DOHH2 (cell line): ENCODE data around the gene MAGEH1.
"Not testable (repeated sequence)": the region's sequence is repeated elsewhere in the genome, so short reads cannot be mapped to it uniquely, and the experiment has no call there.

Experiments
- H3F3A ChIP-seq: fragments of 200-600 bp; sonication (generic), shearing (Covaris generic); 2 replicates; pipeline ENCODE4 v1.6.0; 2016; ENCODE audit warnings: antibody characterized with exemption, mild to moderate bottlenecking; ENCODE audit not compliant: control insufficient read depth, insufficient read depth
- H3K27ac ChIP-seq: fragments of 200-600 bp; sonication (generic); 2 replicates; pipeline ENCODE4 v1.5.1; 2014; ENCODE audit warnings: low read depth, mild to moderate bottlenecking, low read length, moderate library complexity
- H3K27me3 ChIP-seq: fragments of 200-600 bp; sonication (generic); 2 replicates; pipeline ENCODE4 v1.6.1; 2014; ENCODE audit warnings: mild to moderate bottlenecking, low read length, mixed read lengths; ENCODE audit not compliant: control insufficient read depth
- H3K36me3 ChIP-seq: fragments of 200-600 bp; sonication (generic); 2 replicates; pipeline ENCODE4 v1.6.1; 2014; ENCODE audit warnings: mild to moderate bottlenecking, low read length, moderate library complexity, mixed read lengths; ENCODE audit not compliant: control insufficient read depth
- H3K4me1 ChIP-seq: fragments of 200-600 bp; sonication (generic); 2 replicates; pipeline ENCODE4 v1.6.1; 2014; ENCODE audit warnings: mild to moderate bottlenecking, low read length, mixed read lengths; ENCODE audit not compliant: control insufficient read depth
- H3K4me2 ChIP-seq: fragments of 200-600 bp; sonication (generic); 2 replicates; pipeline ENCODE4 v1.6.0; 2014; ENCODE audit warnings: mild to moderate bottlenecking, low read length, moderate library complexity
- H3K4me3 ChIP-seq: fragments of 200-600 bp; sonication (generic); 2 replicates; pipeline ENCODE4 v1.5.1; 2014; ENCODE audit warnings: mild to moderate bottlenecking, low read length, mixed read lengths
- H3K79me2 ChIP-seq: fragments of 200-600 bp; sonication (generic); 2 replicates; pipeline ENCODE4 v1.6.1; 2014; ENCODE audit warnings: mild to moderate bottlenecking, low read length, mixed read lengths; ENCODE audit not compliant: control insufficient read depth
- H3K9me2 ChIP-seq: fragments of 200-600 bp; sonication (generic); replicated peaks from 2 replicates; pipeline ENCODE4 v1.6.1; 2014; ENCODE audit warnings: mild to moderate bottlenecking, low read length, mixed read lengths; ENCODE audit not compliant: control insufficient read depth
- H3K9me3 ChIP-seq: fragments of 200-600 bp; sonication (generic); 2 replicates; pipeline ENCODE4 v1.6.1; 2014; ENCODE audit warnings: antibody characterized with exemption, low read length, mixed read lengths; ENCODE audit not compliant: control insufficient read depth, insufficient read depth
- H4K20me1 ChIP-seq: fragments of 200-600 bp; sonication (generic); 2 replicates; pipeline ENCODE4 v1.6.0; 2014; ENCODE audit warnings: low read depth, mild to moderate bottlenecking, antibody characterized with exemption, low read length, moderate library complexity; ENCODE audit not compliant: control insufficient read depth, insufficient read depth
- EZH2phosphoT487 ChIP-seq: fragments of 200-600 bp; sonication (generic); IDR thresholded peaks from 2 replicates; pipeline ENCODE4 v1.6.1; 2017; ENCODE audit warnings: borderline replicate concordance, mild to moderate bottlenecking, antibody characterized with exemption, low read length, moderate library complexity, mixed read lengths
- TF ChIP-seq, protein P1 (sequence below): fragments of 200-600 bp; sonication (generic); IDR thresholded peaks from one replicate; pipeline ENCODE4 v1.5.1; 2014; ENCODE audit warnings: antibody characterized with exemption, mild to moderate bottlenecking, low read depth, low read length; ENCODE audit not compliant: poor library complexity, severe bottlenecking

MAGEH1 gene

DNA sequence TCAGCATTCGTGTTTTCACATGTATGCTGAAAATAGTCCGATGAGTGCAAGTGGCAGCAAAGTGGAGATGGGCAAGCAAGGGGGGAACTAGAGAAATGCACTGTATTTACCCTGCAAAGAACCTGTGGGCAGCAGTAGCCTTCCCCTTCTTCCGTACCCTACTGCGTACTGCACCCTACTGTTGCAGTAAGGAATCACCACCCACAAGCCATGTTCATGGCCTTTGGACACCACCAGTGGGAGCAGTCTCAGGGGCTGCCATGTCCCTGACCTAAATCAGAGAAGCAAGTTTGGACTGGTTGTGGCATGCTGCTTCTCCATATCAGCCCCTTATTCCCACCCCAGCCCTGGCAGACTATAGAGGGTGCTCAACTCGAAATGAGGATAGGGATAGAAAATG, 12.1 kb downstream of the MAGEH1 start:
- H3F3A ChIP-seq, H3K79me2 ChIP-seq, H3K9me2 ChIP-seq, H3K4me3 ChIP-seq, H3K27me3 ChIP-seq, H3K36me3 ChIP-seq, H3K27ac ChIP-seq, H3K4me2 ChIP-seq, H3K9me3 ChIP-seq, H3K4me1 ChIP-seq, H4K20me1 ChIP-seq: not testable (repeated sequence)

DNA sequence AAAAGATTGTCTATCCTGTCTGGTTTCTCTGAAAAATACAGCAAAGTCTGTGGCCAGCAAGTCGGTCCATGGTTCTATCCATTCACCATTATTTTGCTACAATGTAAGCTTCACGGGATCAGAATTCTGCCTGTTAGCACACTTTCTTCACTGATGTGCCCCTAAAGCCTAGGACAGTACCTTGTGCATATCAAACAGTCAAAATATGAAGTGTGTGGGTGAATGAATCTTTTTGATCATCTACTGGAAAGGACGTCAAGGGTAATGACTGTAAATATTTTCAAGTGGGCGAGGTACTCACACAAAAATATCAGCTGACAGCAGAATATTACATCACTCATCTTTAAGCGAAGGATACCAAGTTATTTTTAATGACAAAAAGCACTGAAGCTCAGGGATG, 13.2 kb downstream of the MAGEH1 start:
- not testable (repeated sequence) for H3K79me2 ChIP-seq, H3K27ac ChIP-seq, H3K4me2 ChIP-seq, H3K9me2 ChIP-seq, H3K4me3 ChIP-seq, H3K9me3 ChIP-seq, H3K4me1 ChIP-seq, H3K27me3 ChIP-seq, H3K36me3 ChIP-seq, H3F3A ChIP-seq, H4K20me1 ChIP-seq

DNA sequence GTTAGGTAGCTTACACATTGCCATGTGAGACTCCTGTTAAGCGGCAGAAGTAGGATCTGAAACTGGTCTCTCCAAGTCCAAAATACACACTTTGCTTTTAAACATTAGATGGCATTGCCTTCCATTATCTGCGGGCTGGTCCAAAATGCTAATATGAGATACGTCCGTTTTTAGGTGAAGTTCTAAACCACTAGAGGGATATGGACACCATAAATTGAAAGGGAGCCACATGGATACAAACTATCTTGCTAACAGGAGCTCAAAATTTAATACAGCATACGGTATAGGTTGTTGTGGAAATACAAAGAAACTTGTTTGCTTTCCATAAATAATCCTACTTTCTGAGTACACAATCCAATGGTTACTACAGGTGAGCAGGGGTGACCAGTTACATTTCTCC, 13.9 kb downstream of the MAGEH1 start:
- H3K79me2 ChIP-seq, H3F3A ChIP-seq, H3K9me3 ChIP-seq, H3K9me2 ChIP-seq, H3K27ac ChIP-seq, H3K4me2 ChIP-seq, H3K4me3 ChIP-seq, H3K36me3 ChIP-seq, H4K20me1 ChIP-seq, H3K27me3 ChIP-seq, H3K4me1 ChIP-seq: not testable (repeated sequence)

DNA sequence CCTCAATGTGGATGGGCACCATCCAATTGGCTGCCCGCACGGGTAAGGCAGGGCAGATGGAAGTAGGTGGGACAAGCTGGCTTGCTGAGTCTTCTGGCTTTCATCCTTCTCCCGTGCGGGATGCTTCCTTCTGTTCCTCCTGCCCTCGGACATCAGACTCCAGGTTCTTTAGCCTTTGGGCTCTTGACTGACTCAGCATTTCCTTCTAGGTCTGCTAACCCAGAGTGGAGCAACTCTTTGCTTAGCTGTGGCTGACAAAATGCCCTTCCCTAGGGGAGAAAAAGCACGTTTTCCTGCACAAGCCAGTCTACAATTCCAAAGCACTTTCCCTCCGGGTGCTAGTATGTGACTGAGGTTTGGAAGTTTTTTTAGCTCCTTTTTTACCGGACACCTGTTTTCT, 28.0 kb downstream of the MAGEH1 start:
- H3K27me3 ChIP-seq, H3K36me3 ChIP-seq, H3K9me3 ChIP-seq, H4K20me1 ChIP-seq, H3K79me2 ChIP-seq, H3K4me2 ChIP-seq, H3F3A ChIP-seq, H3K27ac ChIP-seq, H3K4me3 ChIP-seq, H3K9me2 ChIP-seq, H3K4me1 ChIP-seq: not testable (repeated sequence)

DNA sequence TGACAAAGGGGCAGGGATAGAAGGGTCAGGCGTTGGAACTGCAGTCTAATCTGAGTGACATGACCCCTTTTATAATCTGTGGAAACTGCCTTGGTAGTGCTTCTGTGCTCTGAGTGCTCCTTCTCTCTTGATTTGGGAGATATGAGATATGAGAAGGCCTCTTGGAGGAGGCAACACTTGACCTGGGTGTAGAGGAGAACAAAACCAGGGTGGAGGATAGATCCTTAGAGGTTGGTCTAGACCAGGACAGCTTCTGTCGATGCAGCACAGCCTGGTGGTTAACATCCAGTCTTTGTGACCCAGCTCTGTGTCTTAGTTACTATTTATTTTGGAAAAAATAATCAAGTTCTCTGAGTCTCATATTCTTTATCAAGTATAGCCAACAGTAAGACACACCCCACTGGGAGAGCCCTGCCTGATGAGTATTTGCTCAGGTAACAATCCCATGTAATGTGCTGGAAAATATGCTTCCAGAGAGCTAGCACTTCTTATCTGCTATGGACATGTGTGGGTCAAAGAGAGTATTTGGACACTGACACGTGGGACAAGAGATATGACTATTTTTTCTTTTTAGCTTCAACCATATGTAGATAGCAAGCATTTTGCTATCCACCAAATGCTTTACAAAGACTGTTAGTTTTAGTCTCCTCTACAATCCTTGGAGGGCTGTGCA, 28.6 kb downstream of the MAGEH1 start:
- Histone ChIP-seq H3K9me2 (no peaks in the 10 kb centered on the region), H3K36me3 (no peaks in the 10 kb centered on the region), H3K4me3 (no peak overlapping the region), H3K4me2 (no peak overlapping the region), H3K27me3 (no peaks in the 10 kb centered on the region), H3F3A (no peaks in the 10 kb centered on the region), H3K4me1 (no peaks in the 10 kb centered on the region), H3K9me3 (no peaks in the 10 kb centered on the region), H3K79me2 (no peaks in the 10 kb centered on the region), H3K27ac (no peak overlapping the region), H4K20me1 (no peaks in the 10 kb centered on the region)
- TF ChIP-seq, protein P1, sequence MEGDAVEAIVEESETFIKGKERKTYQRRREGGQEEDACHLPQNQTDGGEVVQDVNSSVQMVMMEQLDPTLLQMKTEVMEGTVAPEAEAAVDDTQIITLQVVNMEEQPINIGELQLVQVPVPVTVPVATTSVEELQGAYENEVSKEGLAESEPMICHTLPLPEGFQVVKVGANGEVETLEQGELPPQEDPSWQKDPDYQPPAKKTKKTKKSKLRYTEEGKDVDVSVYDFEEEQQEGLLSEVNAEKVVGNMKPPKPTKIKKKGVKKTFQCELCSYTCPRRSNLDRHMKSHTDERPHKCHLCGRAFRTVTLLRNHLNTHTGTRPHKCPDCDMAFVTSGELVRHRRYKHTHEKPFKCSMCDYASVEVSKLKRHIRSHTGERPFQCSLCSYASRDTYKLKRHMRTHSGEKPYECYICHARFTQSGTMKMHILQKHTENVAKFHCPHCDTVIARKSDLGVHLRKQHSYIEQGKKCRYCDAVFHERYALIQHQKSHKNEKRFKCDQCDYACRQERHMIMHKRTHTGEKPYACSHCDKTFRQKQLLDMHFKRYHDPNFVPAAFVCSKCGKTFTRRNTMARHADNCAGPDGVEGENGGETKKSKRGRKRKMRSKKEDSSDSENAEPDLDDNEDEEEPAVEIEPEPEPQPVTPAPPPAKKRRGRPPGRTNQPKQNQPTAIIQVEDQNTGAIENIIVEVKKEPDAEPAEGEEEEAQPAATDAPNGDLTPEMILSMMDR, result no peak
- TF ChIP-seq EZH2phosphoT487, result no peak
